HFF-Myc (cell line): ENCODE measurements around the gene DERL3.

Source experiments
- DNase-seq: peaks from one replicate; pipeline ENCODE4 v3.0.0-alpha.2; 2011; ENCODE audit warnings: low read depth; ENCODE audit errors: extremely low read depth
- H3K4me3 ChIP-seq: replicated peaks from 2 replicates; pipeline ENCODE4 v1.5.1; 2011; ENCODE audit warnings: low read depth, mild to moderate bottlenecking, control low read depth, low read length
- CTCF ChIP-seq: IDR thresholded peaks from 2 replicates; pipeline ENCODE4 v1.5.1; 2012; ENCODE audit warnings: mild to moderate bottlenecking, low read depth, low read length, control low read depth; ENCODE audit errors: missing control alignments

The DERL3 gene

GRCh38 chr22:23847310-23847920 lies 8.6 kb upstream of the DERL3 start:
- no peak for TF ChIP-seq CTCF
- no peak for DNase-seq
- no peak overlapping the region for H3K4me3 ChIP-seq

DNA sequence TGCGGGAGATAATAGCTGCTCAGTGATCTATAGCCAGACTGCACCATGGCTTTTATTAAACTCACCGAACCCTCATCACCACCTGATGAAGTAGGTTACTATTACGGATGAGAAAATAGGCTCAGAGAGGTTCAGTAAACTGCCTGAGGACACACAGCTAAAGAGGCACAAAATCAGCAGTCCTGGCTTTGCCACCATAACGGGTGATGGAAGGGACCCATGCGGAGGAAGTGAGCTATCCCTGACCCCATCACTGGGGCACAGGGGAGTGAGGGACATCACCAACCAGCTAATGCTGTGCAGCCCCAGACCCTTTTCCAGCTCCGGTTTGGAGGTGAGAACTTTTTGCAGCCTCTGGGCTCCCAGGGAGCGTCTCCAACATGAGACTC lies 7.3 kb upstream of the DERL3 start:
- H3K4me3 ChIP-seq: no peak overlapping the region
- TF ChIP-seq CTCF: no peak
- no peak for DNase-seq

GRCh38 chr22:23845265-23846080 lies 6.7 kb upstream of the DERL3 start:
- H3K4me3 ChIP-seq: no peak overlapping the region
- no peak for DNase-seq
- TF ChIP-seq CTCF: no peak

GRCh38 chr22:23844739-23845202 lies 6.0 kb upstream of the DERL3 start:
- no peak overlapping the region for H3K4me3 ChIP-seq
- DNase-seq: no peak

DNA sequence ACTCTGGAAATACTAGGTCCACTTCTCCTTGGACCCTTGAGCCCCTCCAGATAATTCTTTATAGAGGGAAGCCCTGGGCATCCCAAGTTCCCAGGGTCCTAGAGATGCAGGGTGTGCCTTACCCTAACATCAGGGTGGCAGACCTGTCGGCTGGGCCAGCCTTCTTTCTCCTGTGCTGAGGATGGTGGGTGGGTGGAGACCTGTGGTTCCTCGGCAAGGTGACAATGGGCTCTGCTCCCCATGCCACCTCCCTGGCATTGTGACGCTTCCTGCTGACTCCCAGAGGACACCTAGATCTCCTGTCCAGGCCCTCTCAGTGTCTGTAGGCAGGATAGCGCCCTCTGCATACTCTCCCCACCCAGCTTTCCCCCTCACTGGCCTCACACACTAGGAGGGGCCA lies 3.8 kb upstream of the DERL3 start:
- H3K4me3 ChIP-seq: no peak overlapping the region
- no peak for DNase-seq
- no peak for TF ChIP-seq CTCF

More at GRCh38 chr22:23844739-23845202, 6.0 kb upstream of the DERL3 start:
- TF ChIP-seq CTCF: no peak

DNA sequence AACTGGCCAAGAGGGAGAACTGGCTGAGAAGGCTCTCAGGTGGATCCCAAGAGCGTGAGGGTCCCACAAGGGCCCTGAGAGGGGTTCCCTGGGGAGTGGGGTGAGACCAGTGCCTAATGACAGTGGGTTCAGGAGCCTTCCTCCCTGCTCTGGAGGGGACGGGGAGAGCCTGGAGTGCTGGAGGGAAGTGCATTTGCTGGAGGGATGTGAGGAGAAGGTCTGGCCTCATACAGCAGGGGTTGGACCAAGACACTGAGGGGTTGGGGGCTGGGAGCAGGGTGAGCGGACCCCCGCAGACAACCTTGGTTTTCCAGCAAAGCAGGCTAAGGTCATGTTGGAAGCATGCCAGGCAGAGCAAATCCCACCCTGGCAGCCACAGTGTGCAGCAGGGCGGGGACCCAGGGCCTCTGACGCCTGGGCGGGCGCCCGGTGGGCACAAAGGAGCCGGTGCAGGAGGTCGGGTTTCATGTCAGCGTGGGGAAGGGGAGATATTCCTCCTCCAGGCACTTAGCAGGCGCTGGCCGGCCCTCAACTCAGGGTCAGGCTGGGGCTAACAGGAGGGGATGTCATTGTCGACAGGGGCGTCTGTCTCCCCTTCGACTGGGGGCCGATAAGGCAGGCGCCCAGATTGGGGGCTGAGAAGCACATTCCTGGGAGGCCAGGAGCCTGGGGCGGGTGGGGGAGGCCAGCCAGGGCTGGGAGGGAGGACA lies 3.1 kb upstream of the DERL3 start:
- no peak for TF ChIP-seq CTCF
- H3K4me3 ChIP-seq: no peak overlapping the region
- DNase-seq: no peak
